Stimulated activated CD4-positive, alpha-beta T cell treated with anti-CD3 and anti-CD28 coated beads, Interleukin-12 subunit alpha, Interleukin-12 subunit beta, amount 100 ng/mL, for 4 hours (primary cell): Measurements from ENCODE around the gene ZDHHC19.
"Not testable (repeated sequence)": the region's sequence is repeated elsewhere in the genome, so short reads cannot be mapped to it uniquely, and the experiment has no call there.

Experiments
- DNase-seq: peaks from one replicate; pipeline ENCODE4 v3.0.0-alpha.2; 2020

Gene ZDHHC19, protein sequence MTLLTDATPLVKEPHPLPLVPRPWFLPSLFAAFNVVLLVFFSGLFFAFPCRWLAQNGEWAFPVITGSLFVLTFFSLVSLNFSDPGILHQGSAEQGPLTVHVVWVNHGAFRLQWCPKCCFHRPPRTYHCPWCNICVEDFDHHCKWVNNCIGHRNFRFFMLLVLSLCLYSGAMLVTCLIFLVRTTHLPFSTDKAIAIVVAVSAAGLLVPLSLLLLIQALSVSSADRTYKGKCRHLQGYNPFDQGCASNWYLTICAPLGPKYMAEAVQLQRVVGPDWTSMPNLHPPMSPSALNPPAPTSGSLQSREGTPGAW

DNA sequence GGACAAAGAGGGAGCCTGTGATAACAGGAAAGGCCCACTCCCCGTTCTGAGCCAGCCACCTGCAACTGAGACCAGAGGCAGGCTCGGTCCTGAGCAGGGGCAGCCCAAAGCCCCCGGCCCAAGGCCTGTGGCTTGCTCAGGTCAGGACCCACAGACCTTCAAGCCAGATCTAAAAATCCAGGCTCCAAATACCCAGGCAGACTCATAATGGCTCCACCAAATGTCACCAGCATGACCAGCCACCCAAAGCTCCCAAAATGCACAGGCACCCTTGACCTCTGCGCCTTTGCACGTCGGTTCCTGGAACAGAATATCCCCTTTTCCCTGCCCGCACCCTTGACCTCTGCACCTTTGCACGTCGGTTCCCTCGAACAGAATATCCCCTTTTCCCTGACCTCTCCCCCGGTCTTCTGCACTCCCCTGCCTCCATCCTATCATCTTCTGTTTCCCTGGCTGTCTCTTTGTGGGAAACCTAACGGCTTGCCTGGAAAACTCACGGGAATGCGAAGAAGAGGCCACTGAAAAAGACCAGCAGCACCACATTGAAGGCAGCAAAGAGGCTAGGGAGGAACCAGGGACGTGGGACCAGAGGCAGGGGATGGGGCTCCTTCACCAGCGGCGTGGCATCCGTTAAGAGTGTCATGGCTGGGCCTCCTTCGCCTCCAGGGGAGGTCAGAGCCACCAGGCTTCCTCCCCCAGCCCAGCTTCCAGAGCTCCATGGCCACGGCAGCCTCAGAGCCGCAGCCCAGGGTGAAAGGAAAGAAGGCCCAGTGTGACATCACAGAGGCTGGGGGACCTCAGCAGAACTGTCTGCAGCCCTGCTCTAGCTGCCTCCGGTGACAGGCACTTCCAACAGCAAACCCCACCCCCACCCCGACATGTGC is at the start of gene ZDHHC19:
ZDHHC19 (minus strand) TSS at position 728 of the 884 bp plus-strand sequence; CDS start at position 643, 85 bp downstream.
- no peak for DNase-seq

DNA sequence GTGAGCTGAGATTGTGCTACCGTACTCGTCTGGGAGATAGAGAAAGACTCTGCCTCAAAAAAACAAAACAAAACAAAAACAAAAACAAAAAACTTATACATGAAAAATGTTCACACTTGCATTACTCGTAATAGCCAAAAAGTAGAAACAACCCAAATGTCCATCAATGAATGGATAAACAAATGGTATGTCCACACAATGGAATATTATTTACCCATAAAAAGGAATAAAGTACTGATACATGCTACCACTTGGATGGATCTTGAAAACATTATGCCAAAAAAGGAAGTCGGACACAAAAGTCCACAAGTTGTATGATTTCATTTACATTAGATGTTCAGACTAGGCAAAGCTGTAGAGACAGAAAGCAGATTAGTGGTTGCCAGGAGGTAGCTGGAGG is 49.6 kb upstream of the ZDHHC19 start:
- DNase-seq: no peak

DNA sequence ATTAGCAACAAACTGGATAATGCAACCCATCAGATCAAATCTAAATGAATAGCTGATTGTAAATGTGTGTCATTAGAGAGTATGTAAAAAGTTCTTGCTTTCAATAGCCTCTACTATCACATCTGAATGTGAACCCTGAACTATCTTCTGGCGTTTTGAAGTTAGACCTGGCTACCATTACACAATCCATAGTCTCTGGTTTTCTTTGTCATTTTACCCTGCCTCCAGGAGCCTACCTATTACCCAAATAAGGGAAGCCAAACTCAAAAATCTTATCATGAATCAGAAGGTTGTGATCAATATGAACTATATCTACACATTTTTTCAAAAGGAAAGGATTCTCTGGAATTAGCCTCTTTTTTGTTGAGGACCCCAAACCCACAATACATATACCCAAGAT is 44.6 kb upstream of the ZDHHC19 start:
- no peak for DNase-seq

DNA sequence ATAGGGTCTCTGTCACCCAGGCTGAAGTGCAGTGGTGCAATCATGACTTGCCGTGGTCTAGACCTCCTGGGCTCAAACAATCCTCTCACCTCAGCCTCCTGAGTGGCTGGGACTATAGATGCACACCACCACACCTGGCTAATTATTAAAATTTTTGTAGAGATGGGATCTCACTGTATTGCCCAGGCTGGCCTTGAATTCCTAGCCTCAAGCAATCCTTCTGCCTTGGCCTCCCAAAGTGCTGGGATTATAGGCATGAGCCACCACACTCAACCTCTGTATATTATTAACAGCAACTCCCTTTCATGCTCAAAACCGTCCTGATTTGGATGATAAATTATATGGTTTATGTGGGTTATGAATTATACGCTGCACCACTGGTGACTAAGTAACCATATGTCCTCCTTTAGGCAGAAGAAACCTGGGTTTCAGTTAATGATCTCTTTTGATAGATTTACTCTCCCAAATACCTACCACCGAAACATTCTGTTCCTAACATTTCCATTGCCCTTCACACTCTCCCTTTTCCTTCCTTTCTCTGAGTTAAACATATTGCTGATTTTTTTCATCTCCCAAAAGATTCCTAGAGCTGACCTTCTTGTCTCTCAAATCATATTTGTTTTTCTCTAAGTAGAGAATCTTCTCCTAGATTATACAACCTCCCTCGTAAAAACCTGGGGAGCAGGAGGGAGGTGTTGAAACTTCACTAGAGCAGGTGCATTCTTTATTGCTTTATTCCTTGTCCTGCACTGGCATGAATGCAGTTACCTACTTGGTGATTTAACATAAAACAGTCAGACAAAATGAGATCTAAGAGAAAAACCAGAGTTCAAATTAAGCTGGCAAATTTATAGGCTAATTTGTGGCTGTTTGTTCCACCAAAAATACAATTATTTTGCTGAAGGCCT is 43.4 kb upstream of the ZDHHC19 start:
- DNase-seq: no peak

DNA sequence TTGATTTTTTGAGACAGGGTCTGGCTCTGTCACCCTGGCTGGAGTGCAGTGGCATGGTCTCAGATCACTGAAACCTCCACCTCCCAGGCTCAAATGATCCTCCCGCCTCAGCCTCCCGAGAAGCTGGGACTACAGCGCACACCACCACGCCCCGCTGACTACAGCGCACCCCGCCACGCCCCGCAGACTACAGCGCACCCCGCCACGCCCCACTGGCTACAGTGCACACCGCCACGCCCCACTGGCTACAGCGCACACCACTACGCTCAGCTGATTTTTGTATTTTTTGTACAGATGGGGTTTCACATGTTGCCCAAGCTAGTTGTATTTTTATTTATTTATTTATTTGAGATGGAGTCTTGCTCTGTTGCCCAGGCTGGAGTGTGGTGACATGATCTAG is 40.7 kb upstream of the ZDHHC19 start:
- DNase-seq: no peak

DNA sequence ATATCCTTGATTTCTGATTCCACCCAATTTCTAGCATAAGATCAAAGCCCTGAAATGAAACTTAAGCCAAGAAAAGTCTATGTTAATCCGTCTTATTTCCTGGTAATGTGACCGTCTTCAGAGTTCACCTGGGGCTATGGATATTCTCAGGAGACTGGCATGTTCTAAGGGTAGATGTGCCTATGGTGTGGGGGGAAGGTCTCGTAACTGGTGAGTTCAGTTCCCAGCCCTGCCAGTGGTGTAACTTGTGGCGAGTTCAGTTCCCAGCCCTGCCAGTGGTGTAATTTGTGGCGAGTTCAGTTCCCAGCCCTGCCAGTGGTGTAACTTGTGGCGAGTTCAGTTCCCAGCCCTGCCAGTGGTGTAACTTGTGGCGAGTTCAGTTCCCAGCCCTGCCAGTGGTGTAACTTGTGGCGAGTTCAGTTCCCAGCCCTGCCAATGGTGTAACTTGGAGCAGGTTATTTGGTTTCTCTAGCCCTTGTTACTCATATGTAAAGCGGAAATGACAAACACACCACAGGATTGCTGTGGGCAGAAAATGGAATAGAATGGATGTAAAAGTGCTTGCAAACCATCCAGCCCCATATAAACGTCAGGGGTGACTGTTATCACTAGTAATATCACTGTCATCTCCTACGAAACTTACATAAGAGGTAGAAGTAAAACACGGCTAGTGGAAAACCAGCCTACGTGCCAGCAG is 35.6 kb upstream of the ZDHHC19 start:
- DNase-seq: no peak

DNA sequence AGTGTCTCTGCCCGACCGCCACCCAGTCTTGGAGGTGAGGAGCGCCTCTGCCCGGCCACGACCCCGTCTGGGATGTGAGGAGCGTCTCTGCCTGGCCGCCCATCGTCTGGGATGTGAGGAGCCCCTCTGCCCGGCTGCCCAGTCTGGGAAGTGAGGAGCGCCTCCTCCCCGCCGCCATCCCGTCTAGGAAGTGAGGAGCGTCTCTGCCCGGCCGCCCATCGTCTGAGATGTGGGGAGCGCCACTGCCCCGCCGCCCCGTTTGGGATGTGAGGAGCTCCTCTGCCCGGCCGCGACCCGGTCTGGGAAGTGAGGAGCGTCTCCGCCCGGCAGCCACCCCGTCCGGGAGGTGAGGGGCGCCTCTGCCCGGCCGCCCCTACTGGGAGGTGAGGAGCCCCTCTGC is 33.0 kb upstream of the ZDHHC19 start:
- not testable (repeated sequence) for DNase-seq

DNA sequence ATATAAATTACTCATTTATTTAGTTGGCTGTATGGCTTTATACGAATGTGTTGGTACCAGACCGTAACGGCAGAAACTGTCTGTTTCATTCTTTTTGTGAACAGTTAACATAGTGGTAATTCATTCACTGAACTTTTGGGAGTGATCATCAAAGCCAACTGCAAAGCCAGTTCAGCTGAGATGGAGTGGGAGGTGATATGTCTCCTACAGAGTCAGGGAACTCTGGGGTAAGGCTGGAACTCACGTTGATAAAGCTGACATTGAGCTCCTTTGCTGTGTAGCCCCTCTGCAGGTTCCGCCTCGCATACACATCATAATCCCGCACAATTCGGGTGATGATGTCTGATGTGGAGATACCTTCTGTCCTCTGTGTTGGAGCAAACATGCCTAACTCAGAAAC is 30.5 kb upstream of the ZDHHC19 start:
- no peak for DNase-seq

DNA sequence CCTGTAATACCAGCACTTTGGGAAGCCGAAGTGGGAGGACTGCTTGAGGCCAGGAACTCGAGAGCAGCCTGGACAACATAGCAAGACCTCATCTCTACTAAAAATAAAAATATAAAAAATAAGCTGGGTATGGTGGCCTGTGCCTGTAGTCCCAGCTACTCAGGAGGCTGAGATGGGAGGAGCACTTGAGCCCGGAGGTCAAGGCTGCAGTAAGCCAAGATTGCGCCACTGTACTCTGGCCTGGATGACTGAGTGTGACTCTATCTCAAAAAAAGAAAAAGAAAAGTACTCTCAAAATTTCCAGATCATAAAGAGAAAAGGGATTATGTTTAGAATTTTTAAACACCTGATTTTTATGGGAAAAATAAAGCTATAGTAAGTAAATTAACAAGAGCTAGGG is 29.2 kb upstream of the ZDHHC19 start:
- no peak for DNase-seq

DNA sequence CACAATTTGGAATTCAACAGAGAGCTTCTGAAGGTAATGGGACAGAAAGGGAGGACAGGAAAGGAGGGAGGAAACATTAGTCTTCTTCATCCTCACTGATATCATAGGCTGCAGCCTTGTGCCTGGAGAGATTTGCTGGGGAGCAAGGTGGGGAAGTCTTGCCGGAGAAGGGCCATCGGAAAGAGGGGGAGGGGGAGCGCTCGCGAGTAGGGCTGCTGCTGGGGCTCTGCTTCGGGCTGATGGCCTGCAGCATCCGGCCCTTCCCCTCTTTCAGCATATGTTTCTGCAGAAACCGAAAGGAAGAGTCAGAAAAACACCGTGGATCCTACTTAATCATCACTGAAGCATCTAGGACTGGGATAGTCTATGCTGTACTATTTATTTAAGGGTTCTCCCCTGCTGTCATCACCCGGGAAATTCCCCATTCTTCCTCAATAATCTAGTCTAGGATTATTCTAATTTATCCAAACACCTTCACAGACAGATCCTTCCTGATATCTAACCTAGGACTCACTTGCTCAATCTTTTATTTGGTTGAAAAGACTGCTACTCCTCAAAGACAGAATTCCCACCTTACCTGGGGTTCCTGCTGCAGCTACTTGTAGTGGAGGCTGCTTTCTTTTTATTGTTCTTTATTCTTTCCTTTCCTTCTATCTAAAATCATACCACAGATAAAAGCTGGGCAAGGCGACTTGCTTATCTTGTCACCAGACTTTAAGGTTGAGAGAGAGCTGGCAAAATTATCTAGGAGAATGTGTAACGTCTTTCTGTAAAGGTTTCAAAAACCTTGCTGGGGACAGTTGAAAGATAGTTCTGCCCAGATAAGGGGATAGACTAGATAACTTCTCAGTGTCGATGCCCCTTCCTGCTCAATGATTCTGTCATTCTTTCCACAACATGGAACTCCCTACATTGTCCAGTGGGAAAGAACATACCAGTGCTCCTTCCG is 27.7 kb upstream of the ZDHHC19 start:
- DNase-seq: no peak

DNA sequence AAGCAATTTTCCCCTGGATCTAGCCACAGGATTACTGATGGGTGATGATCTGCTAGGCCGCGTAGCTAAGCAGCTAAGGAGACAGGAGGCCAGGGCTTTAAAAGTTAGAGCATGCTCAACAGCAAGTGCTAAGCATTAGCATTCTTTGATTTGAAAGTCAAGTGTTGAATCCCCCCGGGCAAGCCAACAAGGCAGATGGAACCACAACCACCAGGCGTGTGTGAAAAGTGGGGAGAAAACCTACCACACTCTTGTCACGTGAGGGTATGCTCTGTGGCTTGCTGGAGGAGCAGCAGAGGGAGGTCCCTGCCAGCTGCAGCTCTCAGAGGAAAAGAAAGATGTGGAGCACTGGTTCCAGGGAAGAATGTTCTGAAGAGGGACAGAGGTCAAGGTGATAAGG is 26.0 kb upstream of the ZDHHC19 start:
- DNase-seq: no peak

DNA sequence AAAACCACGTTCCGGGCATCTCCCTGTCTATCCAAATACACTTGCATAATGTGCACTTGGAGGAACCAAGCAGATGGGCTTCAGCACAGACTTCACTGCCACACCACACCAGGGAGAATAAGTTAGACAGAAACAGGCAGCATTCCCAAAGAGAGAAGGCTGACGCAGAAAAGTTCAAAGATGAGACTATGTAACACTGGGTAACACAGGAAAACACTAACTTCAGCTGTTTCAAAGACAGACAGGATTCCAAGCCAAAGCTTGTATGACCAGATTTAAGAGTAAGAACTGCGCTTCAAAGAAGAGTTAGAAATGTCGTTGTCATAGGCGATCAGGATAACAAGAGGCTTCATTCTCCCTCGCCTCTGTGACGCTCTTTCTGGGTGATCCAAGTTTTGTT is 25.0 kb upstream of the ZDHHC19 start:
- no peak for DNase-seq

DNA sequence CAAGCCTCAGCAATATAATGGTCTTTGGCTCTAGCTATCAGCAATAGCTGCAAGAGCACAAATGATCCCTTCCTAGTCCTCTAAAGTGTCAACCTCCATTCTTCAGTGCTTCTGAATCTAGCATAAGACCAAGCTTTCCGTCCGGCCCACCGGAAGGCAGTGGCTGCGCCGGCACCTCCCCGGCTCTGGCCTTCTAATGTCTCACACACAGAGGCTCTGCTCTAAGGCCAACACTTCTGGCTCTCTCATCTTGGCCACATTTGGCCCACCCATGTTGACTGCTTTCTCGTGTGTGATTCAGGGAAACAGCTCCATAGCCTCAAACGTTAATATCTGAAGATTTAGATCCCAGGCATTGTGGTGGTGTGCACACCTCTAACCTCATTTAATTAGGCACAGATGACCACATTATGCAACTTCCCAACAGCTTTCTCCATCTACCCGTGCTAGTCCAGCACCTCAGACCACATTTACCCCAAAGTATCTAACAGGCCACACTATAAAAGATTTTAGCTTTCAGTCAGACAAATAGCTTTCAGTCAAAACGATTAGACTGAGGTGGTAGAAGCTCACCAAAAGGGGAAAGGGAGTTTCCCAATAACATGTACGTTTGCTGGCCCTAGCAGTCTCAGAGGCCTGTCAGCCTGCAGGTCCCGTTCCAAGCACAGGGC is 24.4 kb upstream of the ZDHHC19 start:
- no peak for DNase-seq

DNA sequence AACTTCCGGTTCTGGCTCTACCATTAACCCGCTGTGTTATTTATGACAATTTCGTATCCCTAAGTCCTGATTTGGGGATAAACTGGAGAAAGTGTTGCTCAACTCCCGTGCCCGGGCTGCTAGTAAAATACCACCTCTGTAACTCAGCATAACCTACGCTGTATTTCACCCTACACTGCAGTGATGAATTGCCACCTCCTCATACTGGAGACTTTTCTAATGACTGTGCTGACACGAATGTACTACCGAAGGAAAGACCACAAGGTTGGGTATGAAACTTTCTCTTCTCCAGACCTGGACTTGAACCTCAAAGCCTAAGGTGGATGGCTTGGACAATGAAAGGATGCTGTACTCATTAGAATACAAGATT is 21.7 kb upstream of the ZDHHC19 start:
- DNase-seq: no peak

DNA sequence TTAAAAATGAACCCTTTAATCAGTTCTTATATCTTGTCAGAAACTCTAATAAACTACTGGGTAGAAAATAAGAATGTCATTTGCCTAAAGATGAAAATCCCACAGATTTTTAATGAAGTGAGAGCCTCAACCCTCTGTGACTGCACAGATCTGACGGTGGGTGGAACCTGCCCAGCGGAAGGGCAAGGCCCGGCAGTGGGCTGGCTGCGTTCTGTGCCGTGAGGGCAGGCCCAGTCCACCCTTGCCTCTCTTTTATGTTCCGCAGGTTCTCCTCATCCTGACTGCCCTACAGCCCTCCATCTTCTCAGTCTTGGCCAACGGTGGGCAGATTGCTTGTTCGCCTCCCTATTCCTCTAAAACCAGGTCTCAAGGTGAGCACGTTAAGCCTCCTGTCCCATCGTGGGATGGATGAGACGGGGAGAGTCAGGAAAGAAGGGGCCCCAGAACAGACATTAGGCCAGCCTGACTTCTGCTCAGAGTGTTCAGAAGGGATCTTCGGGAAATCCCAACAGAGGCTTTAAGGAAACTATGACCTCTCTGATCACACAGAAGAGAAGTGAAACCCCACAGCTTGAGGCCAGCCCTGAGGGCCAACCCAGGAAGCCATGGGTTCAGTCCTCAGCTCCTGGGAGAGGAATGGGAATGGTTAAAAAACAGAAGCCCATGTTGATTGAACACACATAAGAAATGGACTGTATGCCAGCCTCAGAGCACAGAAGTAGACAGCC is 21.1 kb upstream of the ZDHHC19 start:
- no peak for DNase-seq

DNA sequence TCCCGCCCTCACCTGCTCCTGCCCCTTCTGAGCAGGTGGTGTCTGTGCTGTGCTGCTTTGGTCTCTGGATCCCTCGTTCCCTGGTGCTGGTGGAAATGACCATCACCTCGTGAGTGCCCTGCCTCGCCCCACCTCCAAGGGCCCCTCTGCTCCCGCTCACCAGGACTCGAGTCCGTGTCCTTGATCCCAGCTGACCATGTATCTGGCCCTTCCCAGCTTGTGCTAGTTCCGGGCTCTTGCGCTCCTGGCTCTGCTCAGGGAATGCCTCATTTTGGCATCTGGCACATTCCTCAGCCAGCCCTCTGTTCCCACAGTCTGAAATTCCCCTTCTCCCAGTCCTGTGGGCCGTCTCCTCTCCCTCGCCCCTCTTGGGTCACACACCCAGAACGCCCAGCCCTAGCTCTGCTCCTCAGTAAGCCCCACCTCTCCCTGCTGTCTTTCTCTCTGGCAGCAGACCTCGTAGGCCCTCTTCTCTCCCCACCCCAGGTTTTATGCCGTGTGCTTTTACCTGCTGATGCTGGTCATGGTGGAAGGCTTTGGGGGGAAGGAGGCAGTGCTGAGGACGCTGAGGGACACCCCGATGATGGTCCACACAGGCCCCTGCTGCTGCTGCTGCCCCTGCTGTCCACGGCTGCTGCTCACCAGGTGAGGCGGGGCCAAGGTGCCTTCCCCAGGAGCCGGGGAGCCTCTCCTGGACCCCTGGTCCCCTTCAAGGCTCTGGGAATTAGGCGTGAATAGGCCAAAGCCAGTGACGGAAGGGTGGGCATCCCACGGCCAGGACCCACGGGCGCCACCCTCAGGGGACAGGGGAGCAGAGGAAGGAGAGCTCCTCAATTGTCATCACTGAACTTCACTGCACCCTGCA is 16.7 kb upstream of the ZDHHC19 start:
- no peak for DNase-seq

DNA sequence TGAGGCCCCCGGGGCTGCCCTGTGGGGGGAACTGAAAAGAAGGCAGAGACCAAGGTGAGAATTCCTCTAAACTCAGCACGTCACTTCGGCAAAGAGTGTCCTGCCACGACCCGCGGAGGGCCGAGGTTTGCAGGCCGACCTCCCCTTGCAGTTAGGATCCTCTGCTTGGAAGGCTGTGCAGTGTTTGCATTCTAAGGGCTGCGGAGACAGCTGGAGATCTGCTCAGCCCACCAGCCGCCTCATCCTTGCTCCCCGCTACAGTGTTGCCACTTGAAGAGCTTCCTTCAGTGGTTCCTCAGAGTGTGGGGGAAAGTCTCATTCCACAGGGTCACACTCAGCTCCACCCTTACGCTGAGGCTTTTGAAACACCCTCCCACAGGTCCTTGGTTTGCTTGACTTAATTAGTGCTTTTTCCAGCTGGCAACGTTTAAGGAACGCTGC is 15.9 kb upstream of the ZDHHC19 start:
- no peak for DNase-seq

DNA sequence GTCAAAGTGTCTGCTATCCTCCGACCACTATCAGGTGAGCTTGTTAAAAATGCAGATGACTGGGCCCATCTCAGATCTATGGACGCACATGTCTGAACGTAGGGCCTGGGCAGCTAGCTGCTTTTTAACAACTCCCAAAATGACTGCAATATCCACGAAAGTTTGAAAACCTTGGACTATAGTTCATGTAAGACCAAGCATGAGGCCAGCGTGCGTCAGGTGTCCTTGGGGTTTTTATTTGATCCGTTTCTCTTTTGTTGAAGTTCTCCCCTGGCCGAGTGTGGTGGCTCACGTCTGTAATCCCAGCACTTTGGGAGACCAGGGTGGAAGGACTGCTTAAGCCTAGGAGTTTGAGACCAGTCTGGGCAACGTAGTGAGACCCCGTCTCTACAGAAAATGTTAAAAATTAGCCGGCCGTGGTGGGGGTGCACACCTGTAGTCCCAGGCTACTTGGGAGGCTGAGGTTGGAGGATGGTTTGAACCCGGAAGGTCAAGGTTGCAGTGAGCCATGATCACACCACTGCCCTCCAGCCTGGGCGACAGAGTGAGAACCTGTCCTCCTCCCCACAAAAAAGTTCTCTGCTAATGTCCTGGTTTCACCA is 14.7 kb upstream of the ZDHHC19 start:
- no peak for DNase-seq

DNA sequence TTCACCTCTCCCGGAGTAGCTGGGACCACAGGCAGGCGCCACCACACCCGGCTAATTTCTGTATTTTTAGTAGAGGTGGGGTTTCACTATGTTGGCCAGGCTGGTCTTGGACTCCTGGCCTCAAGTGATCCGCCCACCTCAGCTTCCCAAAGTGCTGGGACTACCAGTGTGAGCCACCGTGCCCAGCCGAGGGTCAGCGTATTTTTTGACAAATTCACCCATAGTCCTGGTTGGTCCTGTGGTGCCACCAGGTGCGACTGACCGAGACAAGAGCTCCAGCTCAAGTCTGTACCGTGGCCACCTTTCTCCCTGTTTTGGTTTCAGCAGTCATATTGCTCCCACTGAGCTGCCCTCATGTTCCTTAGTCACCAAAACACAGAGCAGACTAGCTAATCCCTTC is 13.9 kb upstream of the ZDHHC19 start:
- DNase-seq: no peak
